Osteocyte (in vitro differentiated cells): ENCODE results near the gene FOLR1. TPM values are rescaled to one million over a fixed set of nuclear protein-coding genes. Genes with fewer than 3 reads are reported as not detected.
"Not testable (repeated sequence)": the region's sequence is repeated elsewhere in the genome, so short reads cannot be mapped to it uniquely, and the experiment has no call there.

Experiments used
- DNase-seq: peaks from one replicate; pipeline ENCODE4 v3.0.0; 2021; ENCODE audit warnings: mixed read lengths; ENCODE audit not compliant: unreplicated experiment; ENCODE audit errors: extremely low spot score
- H3K27ac Mint-ChIP-seq: one replicate; pipeline ENCODE4 v1.8.0; 2021; ENCODE audit warnings: mild to moderate bottlenecking, mixed read lengths; ENCODE audit not compliant: unreplicated experiment
- H3K27me3 Mint-ChIP-seq: one replicate; pipeline ENCODE4 v1.8.0; 2021; ENCODE audit warnings: mixed read lengths; ENCODE audit not compliant: unreplicated experiment
- H3K36me3 Mint-ChIP-seq: one replicate; pipeline ENCODE4 v1.8.0; 2021; ENCODE audit warnings: mixed read lengths; ENCODE audit not compliant: unreplicated experiment
- H3K4me1 Mint-ChIP-seq: one replicate; pipeline ENCODE4 v1.8.0; 2021; ENCODE audit warnings: mixed read lengths; ENCODE audit not compliant: unreplicated experiment
- H3K4me3 Mint-ChIP-seq: one replicate; pipeline ENCODE4 v1.8.0; 2021; ENCODE audit warnings: mild to moderate bottlenecking, moderate library complexity, mixed read lengths; ENCODE audit not compliant: unreplicated experiment
- H3K9me3 Mint-ChIP-seq: one replicate; pipeline ENCODE4 v1.8.0; 2021; ENCODE audit warnings: mixed read lengths; ENCODE audit not compliant: unreplicated experiment
- CTCF ChIP-seq: fragments of 200-600 bp; sonication (generic); IDR thresholded peaks from 2 replicates; pipeline ENCODE4 v1.5.0; 2021; ENCODE audit warnings: antibody characterized with exemption, mild to moderate bottlenecking, moderate library complexity
- total RNA-seq: library from RNA; stranded (reverse); gene quantifications from 2 replicates; pipeline ENCODE4 v1.2.1, GENCODE V29; 2021

FOLR1 gene
- total RNA-seq, 1 donor from 2014 or later, result not detected

GRCh38 chr11:72172043-72172442 is 19.9 kb upstream of the FOLR1 start:
- not testable (repeated sequence) for H3K9me3 Mint-ChIP-seq, DNase-seq

GRCh38 chr11:72173291-72173690 is 18.6 kb upstream of the FOLR1 start:
- Mint-ChIP-seq H3K27me3 (peaks cover 27% of the 10 kb centered on the region), H3K4me1 (no peaks in the 10 kb centered on the region), H3K36me3 (no peaks in the 10 kb centered on the region), H3K9me3 (no peaks in the 10 kb centered on the region), H3K4me3 (no peak overlapping the region), H3K27ac (no peak overlapping the region)
- TF ChIP-seq CTCF, result no peak
- DNase-seq, result no peak

More at GRCh38 chr11:72172043-72172442, 19.9 kb upstream of the FOLR1 start:
- not testable (repeated sequence) for H3K4me1 Mint-ChIP-seq, H3K27ac Mint-ChIP-seq, H3K4me3 Mint-ChIP-seq, H3K36me3 Mint-ChIP-seq
- peaks cover 29% of the 10 kb centered on the region for H3K27me3 Mint-ChIP-seq

- no peak for DNase-seq
- H3K27me3 Mint-ChIP-seq, result peaks cover 30% of the 10 kb centered on the region
- no peak overlapping the region for H3K27ac Mint-ChIP-seq
- no peak overlapping the region for H3K4me3 Mint-ChIP-seq
- H3K36me3 Mint-ChIP-seq, result no peaks in the 10 kb centered on the region
- no peaks in the 10 kb centered on the region for H3K4me1 Mint-ChIP-seq
- H3K9me3 Mint-ChIP-seq, result no peaks in the 10 kb centered on the region
- no peak for TF ChIP-seq CTCF
Measured at GRCh38 chr11:72174302-72175070, 17.5 kb upstream of the FOLR1 start.

- Mint-ChIP-seq H3K4me3 (no peak overlapping the region), H3K36me3 (no peaks in the 10 kb centered on the region), H3K27ac (no peak overlapping the region), H3K27me3 (peaks cover 30% of the 10 kb centered on the region), H3K4me1 (no peaks in the 10 kb centered on the region), H3K9me3 (no peaks in the 10 kb centered on the region)
- DNase-seq, result no peak
- TF ChIP-seq CTCF, result no peak
Measured at GRCh38 chr11:72177656-72178055, 14.3 kb upstream of the FOLR1 start.

- peaks cover 2% of the 10 kb centered on the region for H3K4me1 Mint-ChIP-seq
- H3K36me3 Mint-ChIP-seq, result no peaks in the 10 kb centered on the region
- H3K27me3 Mint-ChIP-seq, result peaks cover 34% of the 10 kb centered on the region
- no peak for TF ChIP-seq CTCF
- no peak for DNase-seq
- no peak overlapping the region for H3K4me3 Mint-ChIP-seq
- no peaks in the 10 kb centered on the region for H3K9me3 Mint-ChIP-seq
- no peak overlapping the region for H3K27ac Mint-ChIP-seq
Measured at GRCh38 chr11:72179049-72179803, 12.7 kb upstream of the FOLR1 start.
